ENCODE results near the gene CERS3. TPM values are rescaled to one million over a fixed set of nuclear protein-coding genes. Genes with fewer than 3 reads are reported as not detected.

The CERS3 gene
- polyA plus RNA-seq (2012; ENCODE audit: insufficient read depth, insufficient read length, low read depth): not detected

- TF ChIP-seq CTCF (IDR thresholded peaks at IDR 0.05; ENCODE audit: low read depth, low read length): no peak
- no peaks in the 10 kb centered on the region for H3K4me1 ChIP-seq
- no peak within 1 kb of the TSS for H3K4me3 ChIP-seq (ENCODE audit: low read depth, low read length)
- no peaks in the 10 kb centered on the region for H3K27me3 ChIP-seq
- no peak for DNase-seq
- no peaks in the 10 kb centered on the region for H3K36me3 ChIP-seq
- no peaks in the 10 kb centered on the region for H3K9me3 ChIP-seq
These were observed at the start of gene CERS3 for GRCh38 chr15:100528833-100529428. Gene CERS3 (minus strand): TSS chr15:100528950. CDS start chr15:100501849, 27,101 bp downstream.

- TF ChIP-seq CTCF (IDR thresholded peaks at IDR 0.05; ENCODE audit: low read depth, low read length): no peak
- H3K4me3 ChIP-seq (ENCODE audit: low read depth, low read length): no peak overlapping the region
- no peak for DNase-seq
- H3K27me3 ChIP-seq: no peaks in the 10 kb centered on the region
- no peaks in the 10 kb centered on the region for H3K9me3 ChIP-seq
- H3K4me1 ChIP-seq: no peaks in the 10 kb centered on the region
- H3K36me3 ChIP-seq: peaks cover 36% of the 10 kb centered on the region
These were observed 44.8 kb upstream of the CERS3 start for GRCh38 chr15:100573526-100573925.

GRCh38 chr15:100572362-100572983, 43.7 kb upstream of the CERS3 start:
- H3K36me3 ChIP-seq: peaks cover 39% of the 10 kb centered on the region
- no peaks in the 10 kb centered on the region for H3K9me3 ChIP-seq
- H3K4me1 ChIP-seq: no peaks in the 10 kb centered on the region
- no peaks in the 10 kb centered on the region for H3K27me3 ChIP-seq
- no peak overlapping the region for H3K4me3 ChIP-seq (ENCODE audit: low read depth, low read length)
- no peak for DNase-seq
- no peak for TF ChIP-seq CTCF (IDR thresholded peaks at IDR 0.05; ENCODE audit: low read depth, low read length)

- H3K4me1 ChIP-seq: no peaks in the 10 kb centered on the region
- no peaks in the 10 kb centered on the region for H3K9me3 ChIP-seq
- no peaks in the 10 kb centered on the region for H3K27me3 ChIP-seq
- no peak overlapping the region for H3K4me3 ChIP-seq (ENCODE audit: low read depth, low read length)
- DNase-seq: no peak
- peaks cover 39% of the 10 kb centered on the region for H3K36me3 ChIP-seq
- TF ChIP-seq CTCF (IDR thresholded peaks at IDR 0.05; ENCODE audit: low read depth, low read length): no peak
These were observed 42.9 kb upstream of the CERS3 start for GRCh38 chr15:100571592-100572167.

DNA sequence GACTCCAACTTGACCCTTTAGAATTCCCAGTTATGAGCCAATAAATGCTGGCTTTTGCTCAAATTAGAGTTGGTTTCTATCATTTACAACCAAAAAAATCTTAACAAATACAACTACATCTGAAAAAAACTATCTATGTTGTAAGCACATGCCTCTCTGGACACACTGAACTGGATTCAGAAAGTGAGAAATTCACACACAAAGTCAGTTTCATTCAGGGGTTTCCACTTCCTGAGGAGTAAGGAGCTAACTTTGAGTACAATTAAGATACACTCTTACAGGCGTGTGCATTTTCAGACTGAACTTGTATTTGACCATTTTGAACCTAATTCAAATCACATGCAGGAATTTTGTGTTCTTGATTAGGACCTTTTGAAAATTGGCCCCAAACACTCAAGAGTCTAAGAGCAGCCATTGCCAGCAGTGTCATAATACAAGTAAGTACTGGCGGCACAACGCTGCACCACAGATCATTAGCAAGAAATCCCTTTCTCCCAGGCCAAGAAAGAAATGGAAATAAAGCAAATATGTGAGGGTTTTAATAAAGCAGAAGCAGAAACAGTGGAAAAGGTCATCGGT, 42.1 kb upstream of the CERS3 start:
- DNase-seq: no peak
- no peak for TF ChIP-seq CTCF (IDR thresholded peaks at IDR 0.05; ENCODE audit: low read depth, low read length)
- H3K4me3 ChIP-seq (ENCODE audit: low read depth, low read length): no peak overlapping the region
- H3K27me3 ChIP-seq: no peaks in the 10 kb centered on the region
- H3K4me1 ChIP-seq: no peaks in the 10 kb centered on the region
- H3K36me3 ChIP-seq: peaks cover 41% of the 10 kb centered on the region
- H3K9me3 ChIP-seq: no peaks in the 10 kb centered on the region

DNA sequence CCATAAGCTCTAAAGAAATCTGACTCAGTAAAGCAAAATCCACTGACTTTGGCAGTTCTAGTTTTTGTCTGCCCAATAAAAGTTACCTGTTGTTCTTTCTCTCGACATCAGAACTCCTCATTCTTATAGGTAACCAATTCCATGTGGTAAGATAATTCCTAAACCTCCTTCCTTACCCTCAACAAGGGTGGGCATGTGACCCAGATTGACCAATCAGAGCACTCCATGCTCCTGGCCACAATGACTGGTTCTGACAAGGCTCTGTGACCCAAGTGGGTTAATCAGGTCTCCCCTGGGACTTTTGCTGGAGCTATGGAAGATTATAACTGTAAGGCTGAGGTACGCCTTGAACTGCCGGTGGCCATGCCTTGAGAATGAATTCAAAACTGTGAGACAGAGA, 41.5 kb upstream of the CERS3 start:
- no peaks in the 10 kb centered on the region for H3K9me3 ChIP-seq
- no peak for DNase-seq
- peaks cover 41% of the 10 kb centered on the region for H3K36me3 ChIP-seq
- no peak overlapping the region for H3K4me3 ChIP-seq (ENCODE audit: low read depth, low read length)
- H3K4me1 ChIP-seq: no peaks in the 10 kb centered on the region
- TF ChIP-seq CTCF (IDR thresholded peaks at IDR 0.05; ENCODE audit: low read depth, low read length): no peak
- no peaks in the 10 kb centered on the region for H3K27me3 ChIP-seq

Measured in BE2C (cell line).